Mesothelial cell of epicardium (in vitro differentiated cells): ENCODE results near the gene TMEM156. TPM values are rescaled to one million over a fixed set of nuclear protein-coding genes. Genes with fewer than 3 reads are reported as not detected.
A peak's percentile ranks its signal among the peaks of the same experiment; 100 is the strongest.
"Not testable (repeated sequence)": the region's sequence is repeated elsewhere in the genome, so short reads cannot be mapped to it uniquely, and the experiment has no call there.

Experiments used
- DNase-seq, 2 experiments: peaks; one replicate each; pipeline ENCODE4 v3.0.0; 2021; ENCODE audit warnings: low spot score in 2 of 2; ENCODE audit not compliant: unreplicated experiment in 2 of 2
- H3K27ac Mint-ChIP-seq: 2 replicates; pipeline ENCODE4 v1.8.0; 2021; ENCODE audit warnings: mixed read lengths
- H3K27me3 Mint-ChIP-seq: 2 replicates; pipeline ENCODE4 v1.8.0; 2021; ENCODE audit warnings: low read depth, mixed read lengths
- H3K36me3 Mint-ChIP-seq: 2 replicates; pipeline ENCODE4 v1.8.0; 2021; ENCODE audit warnings: mixed read lengths
- H3K4me1 Mint-ChIP-seq: 2 replicates; pipeline ENCODE4 v1.8.0; 2021; ENCODE audit warnings: mixed read lengths
- H3K4me3 Mint-ChIP-seq: 2 replicates; pipeline ENCODE4 v1.8.0; 2021; ENCODE audit warnings: mild to moderate bottlenecking, moderate library complexity, mixed read lengths
- H3K9me3 Mint-ChIP-seq: 2 replicates; pipeline ENCODE4 v1.8.0; 2021; ENCODE audit warnings: mixed read lengths
- total RNA-seq: library from RNA; stranded (reverse); gene quantifications from 3 replicates; pipeline ENCODE4 v1.2.1, GENCODE V29; 2021
- TF ChIP-seq, protein P1 (sequence below): fragments of 200-600 bp; sonication (generic); IDR thresholded peaks from one replicate; pipeline ENCODE4 v1.5.0; 2021; ENCODE audit warnings: antibody characterized with exemption; ENCODE audit not compliant: unreplicated experiment

The TMEM156 gene
- total RNA-seq, 1 donor from 2014 or later, result not detected

GRCh38 chr4:39037491-39037825 lies 5.2 kb upstream of the TMEM156 start:
- peaks cover 18% of the 10 kb centered on the region for H3K4me1 Mint-ChIP-seq
- no peaks in the 10 kb centered on the region for H3K9me3 Mint-ChIP-seq
- no peak for DNase-seq
- H3K36me3 Mint-ChIP-seq, result no peaks in the 10 kb centered on the region
- peak overlapping the region; percentile 75 for H3K27ac Mint-ChIP-seq
- no peaks in the 10 kb centered on the region for H3K27me3 Mint-ChIP-seq
- no peak overlapping the region for H3K4me3 Mint-ChIP-seq
- TF ChIP-seq, protein P1, sequence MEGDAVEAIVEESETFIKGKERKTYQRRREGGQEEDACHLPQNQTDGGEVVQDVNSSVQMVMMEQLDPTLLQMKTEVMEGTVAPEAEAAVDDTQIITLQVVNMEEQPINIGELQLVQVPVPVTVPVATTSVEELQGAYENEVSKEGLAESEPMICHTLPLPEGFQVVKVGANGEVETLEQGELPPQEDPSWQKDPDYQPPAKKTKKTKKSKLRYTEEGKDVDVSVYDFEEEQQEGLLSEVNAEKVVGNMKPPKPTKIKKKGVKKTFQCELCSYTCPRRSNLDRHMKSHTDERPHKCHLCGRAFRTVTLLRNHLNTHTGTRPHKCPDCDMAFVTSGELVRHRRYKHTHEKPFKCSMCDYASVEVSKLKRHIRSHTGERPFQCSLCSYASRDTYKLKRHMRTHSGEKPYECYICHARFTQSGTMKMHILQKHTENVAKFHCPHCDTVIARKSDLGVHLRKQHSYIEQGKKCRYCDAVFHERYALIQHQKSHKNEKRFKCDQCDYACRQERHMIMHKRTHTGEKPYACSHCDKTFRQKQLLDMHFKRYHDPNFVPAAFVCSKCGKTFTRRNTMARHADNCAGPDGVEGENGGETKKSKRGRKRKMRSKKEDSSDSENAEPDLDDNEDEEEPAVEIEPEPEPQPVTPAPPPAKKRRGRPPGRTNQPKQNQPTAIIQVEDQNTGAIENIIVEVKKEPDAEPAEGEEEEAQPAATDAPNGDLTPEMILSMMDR, result no peak

GRCh38 chr4:39036172-39036571 lies 4.0 kb upstream of the TMEM156 start:
- Mint-ChIP-seq H3K27ac (peak overlapping the region; percentile 22), H3K9me3 (no peaks in the 10 kb centered on the region), H3K27me3 (no peaks in the 10 kb centered on the region), H3K4me3 (no peak overlapping the region), H3K36me3 (no peaks in the 10 kb centered on the region), H3K4me1 (peaks cover 13% of the 10 kb centered on the region)
- DNase-seq, result no peak
- TF ChIP-seq, protein P1, result no peak

- H3K9me3 Mint-ChIP-seq, H3K4me3 Mint-ChIP-seq, H3K27me3 Mint-ChIP-seq, DNase-seq, H3K27ac Mint-ChIP-seq, H3K36me3 Mint-ChIP-seq, H3K4me1 Mint-ChIP-seq: not testable (repeated sequence)
These were observed 604 bp downstream of the TMEM156 start for GRCh38 chr4:39031590-39032020.

GRCh38 chr4:39030725-39031124 lies 1.5 kb downstream of the TMEM156 start:
- H3K27me3 Mint-ChIP-seq, result no peaks in the 10 kb centered on the region
- H3K4me1 Mint-ChIP-seq, result no peaks in the 10 kb centered on the region
- no peaks in the 10 kb centered on the region for H3K36me3 Mint-ChIP-seq
- H3K9me3 Mint-ChIP-seq, result no peaks in the 10 kb centered on the region
- H3K4me3 Mint-ChIP-seq, result no peak overlapping the region
- no peak overlapping the region for H3K27ac Mint-ChIP-seq
- TF ChIP-seq, protein P1, result no peak
- DNase-seq, result no peak

DNA sequence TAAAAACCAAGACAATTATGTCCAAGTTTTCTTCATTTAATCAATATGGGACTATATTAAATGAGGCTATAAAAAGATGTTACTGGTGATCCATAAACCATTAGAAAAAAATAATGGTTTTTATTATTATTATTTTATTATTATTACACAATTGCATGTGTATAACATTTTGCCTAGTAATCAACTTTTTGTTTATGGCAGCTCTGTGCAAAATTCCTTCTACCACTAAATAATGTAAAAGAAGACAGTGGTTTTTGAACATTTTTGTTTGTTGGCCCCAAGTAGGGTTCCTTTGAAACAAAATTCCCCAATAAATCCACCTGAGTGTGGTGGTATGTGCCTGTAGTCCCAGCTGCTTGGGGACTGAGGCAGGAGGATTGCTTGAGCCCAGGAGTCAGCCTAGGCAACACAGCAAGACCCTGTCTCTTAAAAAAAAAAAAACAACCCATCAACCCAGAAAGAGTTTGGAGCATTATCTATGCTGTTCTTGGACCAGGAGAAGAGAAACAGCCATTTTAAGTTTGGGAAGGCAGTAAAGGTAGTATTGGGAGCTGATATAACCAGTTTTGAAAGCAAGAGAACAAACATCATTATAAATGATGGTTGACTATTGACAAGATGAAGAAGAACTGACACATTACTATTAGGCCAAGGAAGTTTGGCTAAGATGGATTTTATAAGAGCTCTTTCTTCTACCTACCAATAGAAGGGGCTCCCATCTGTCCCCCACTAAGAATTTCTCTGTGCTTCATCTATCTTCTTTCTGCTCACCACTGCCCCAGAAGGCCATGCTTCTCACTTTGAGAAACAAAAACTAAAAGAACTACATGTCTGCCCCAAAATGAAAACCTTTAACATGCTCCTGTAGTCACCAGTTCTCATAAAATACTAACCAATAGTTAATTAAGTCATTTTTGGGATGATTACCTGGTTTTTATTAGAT lies 2.2 kb downstream of the TMEM156 start:
- Mint-ChIP-seq H3K36me3 (no peaks in the 10 kb centered on the region), H3K4me3 (no peak overlapping the region), H3K9me3 (no peaks in the 10 kb centered on the region), H3K4me1 (no peaks in the 10 kb centered on the region), H3K27ac (no peak overlapping the region), H3K27me3 (no peaks in the 10 kb centered on the region)
- no peak for DNase-seq
- TF ChIP-seq, protein P1, result no peak

DNA sequence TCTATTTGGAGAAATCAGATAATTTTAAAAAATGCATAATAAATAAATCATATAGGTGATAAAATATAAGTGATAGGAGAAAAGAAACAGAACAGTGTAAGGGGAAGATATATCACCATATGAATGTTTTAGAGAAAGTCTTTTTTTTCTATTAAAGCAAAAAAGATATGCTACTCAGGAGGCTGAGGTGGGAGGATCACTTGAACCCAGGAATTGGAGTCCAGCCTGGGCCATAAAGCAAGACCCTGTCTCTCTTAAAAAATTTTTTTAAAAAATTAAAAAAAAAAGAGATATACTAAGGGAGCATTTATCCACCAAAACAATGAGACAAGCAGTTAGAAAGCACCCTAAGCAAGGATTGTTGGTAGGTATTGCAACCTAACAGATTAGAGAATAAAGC lies 6.1 kb downstream of the TMEM156 start:
- H3K27ac Mint-ChIP-seq, result no peak overlapping the region
- no peaks in the 10 kb centered on the region for H3K36me3 Mint-ChIP-seq
- H3K9me3 Mint-ChIP-seq, result peaks cover 14% of the 10 kb centered on the region

More for the DNA sequence above, 6.1 kb downstream of the TMEM156 start:
- DNase-seq, result no peak
- Mint-ChIP-seq H3K27me3 (no peaks in the 10 kb centered on the region), H3K4me3 (no peak overlapping the region), H3K4me1 (no peaks in the 10 kb centered on the region)
- TF ChIP-seq, protein P1, result no peak
